GM18873 (cell line): ENCODE measurements around the gene SGIP1.
"Not testable (repeated sequence)": the region's sequence is repeated elsewhere in the genome, so short reads cannot be mapped to it uniquely, and the experiment has no call there.

Experiments
- ATAC-seq: cut with Tn5 transposase; IDR thresholded peaks from one replicate; pipeline ENCODE4 v1.9.1; 2021; ENCODE audit warnings: mild to moderate bottlenecking, moderate library complexity, moderate number of reproducible peaks; ENCODE audit not compliant: unreplicated experiment, low FRiP score

The SGIP1 gene

GRCh38 chr1:66752671-66753371 is 218.9 kb downstream of the SGIP1 start:
- no peak for ATAC-seq

DNA sequence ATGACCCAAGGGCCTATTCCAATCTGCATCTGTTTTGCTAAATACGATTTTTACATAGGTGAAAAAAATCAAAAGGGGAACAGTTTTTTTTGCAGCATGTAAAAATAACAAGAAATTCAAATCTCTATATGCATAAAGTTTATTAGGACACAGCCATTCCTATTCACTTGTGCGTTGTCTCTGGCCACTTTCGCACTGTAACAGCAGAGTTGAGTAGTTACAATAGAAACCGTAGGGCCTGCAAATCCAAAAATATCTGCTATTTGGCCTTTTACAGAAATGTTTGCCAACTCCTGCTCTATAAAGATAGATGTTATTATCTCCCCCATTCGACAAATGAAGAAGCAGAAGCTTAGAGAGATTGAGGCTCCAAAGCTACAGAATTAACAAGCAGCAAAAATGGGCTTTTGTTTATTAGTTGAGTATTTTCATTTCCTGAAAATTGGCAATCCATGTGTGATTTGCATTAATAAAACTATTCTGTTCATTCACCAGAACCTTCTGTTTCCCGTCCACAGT is 223.8 kb downstream of the SGIP1 start:
- ATAC-seq: no peak

GRCh38 chr1:66758241-66758755 is 224.3 kb downstream of the SGIP1 start:
- ATAC-seq: peak; percentile 100

DNA sequence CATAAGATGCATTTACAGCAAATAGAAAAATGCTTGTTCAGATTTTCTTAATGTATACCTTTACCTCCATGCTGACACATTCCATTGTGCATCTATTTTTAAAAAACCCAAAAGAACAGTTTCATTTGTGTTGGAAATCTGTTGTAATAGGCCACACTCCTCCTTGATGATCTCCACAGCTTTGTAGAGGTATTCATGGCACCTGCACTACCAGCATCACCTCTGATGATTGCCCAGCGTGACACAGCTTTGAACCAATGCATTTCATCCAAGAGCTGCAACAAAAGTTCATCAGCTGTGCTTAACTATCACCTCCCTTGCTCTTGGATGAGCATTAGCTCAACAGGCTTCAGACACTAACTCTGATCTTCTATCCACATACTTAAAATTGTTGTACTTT is 226.6 kb downstream of the SGIP1 start:
- no peak for ATAC-seq

GRCh38 chr1:66761221-66761620 is 227.3 kb downstream of the SGIP1 start:
- no peak for ATAC-seq

- no peak for ATAC-seq
Observed at GRCh38 chr1:66764994-66765578, 231.1 kb downstream of the SGIP1 start.

GRCh38 chr1:66767626-66768025 is 233.7 kb downstream of the SGIP1 start:
- ATAC-seq: no peak

DNA sequence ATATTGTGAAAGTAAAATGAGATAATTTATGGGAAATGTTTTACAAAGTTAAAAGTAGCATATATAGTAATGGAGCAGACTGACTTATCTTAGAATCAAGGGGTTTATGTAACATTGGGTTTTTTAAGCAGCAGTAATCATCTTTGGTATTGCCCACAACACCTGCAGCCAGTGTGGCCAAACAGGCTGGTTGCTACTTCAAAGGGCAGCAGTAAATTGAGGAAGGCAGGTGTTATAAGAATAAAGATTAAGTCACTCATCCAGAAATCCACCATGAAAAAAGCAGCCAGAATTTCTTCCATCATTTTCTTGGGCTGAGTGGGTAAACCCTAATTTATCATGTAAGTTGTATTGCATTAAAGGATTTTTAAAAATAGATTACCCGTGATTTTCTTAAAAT is 235.0 kb downstream of the SGIP1 start:
- no peak for ATAC-seq

DNA sequence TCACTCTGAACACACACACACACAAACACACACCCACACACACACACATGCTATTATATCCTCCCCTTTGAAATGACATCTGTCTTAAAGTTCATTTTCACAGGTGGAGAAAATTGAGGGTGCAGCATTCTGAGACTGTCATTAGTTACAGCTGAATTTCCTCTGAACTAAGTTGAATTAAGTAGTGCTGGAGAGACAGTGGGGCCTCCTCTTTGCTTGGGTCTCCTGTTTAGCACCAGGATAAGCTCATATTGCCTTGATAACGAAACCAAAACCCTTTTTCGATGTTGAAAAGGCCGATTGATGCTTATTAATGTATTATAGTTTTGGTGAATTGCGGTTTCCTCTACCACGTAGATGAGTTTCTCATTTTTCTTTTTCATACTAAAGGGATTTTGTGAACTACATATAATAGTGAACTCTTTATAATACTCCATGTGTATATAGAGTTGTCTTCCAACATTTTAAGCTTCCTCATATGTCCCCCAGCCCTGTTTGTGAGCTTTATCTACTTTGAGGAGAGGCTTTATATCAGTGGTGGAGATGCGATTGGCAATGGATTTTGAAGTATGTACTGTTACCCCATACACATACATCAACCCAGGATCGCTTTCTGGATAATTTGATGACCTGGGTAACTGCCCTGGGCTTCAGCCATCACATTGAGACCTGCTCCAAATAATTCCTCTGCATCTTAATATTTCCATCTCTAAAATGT is 235.7 kb downstream of the SGIP1 start:
- no peak for ATAC-seq

DNA sequence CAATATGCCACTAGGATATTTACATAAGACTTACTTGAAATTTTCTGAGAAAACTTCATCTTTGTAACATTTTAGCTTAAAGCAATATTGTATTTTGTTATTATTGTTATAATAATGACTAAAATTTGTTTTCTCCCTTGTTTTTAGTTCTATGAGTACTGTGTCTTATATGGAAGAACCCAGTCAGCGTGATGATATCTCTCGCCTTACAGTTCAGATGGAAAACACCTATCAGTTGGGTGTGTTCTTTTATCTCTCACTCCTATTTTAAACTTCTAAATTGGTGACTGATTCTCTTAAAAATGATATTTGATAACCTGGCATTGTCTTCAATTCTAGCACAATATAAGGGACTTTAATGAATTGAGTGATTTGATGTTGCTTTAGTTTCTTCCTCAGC is 236.3 kb downstream of the SGIP1 start:
- ATAC-seq: no peak

DNA sequence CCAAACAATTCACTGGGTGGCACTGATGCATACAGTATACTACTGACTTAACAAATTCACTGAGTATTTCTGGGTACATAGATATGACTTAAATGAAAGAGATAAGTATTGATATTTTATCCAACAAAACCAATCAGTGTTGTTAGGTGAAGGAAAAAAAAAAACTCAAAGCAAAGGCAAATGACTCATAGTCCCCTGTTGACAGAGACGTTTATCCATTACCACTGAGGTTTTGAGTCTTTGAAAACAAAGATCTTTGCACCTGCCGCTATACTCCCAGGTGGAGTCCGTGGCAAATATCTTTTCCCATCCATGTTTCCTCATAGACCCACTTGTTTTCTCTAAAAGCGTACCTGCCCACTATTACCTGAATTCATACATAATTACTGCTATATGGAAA is 236.7 kb downstream of the SGIP1 start:
- no peak for ATAC-seq

GRCh38 chr1:66773227-66773626 is 239.3 kb downstream of the SGIP1 start:
- ATAC-seq: no peak

GRCh38 chr1:66774438-66774837 is 240.5 kb downstream of the SGIP1 start:
- ATAC-seq: no peak

- ATAC-seq: no peak
Observed at GRCh38 chr1:66775646-66776045, 241.7 kb downstream of the SGIP1 start.

GRCh38 chr1:66777831-66778230 is 243.9 kb downstream of the SGIP1 start:
- no peak for ATAC-seq

GRCh38 chr1:66778266-66778665 is 244.3 kb downstream of the SGIP1 start:
- no peak for ATAC-seq

DNA sequence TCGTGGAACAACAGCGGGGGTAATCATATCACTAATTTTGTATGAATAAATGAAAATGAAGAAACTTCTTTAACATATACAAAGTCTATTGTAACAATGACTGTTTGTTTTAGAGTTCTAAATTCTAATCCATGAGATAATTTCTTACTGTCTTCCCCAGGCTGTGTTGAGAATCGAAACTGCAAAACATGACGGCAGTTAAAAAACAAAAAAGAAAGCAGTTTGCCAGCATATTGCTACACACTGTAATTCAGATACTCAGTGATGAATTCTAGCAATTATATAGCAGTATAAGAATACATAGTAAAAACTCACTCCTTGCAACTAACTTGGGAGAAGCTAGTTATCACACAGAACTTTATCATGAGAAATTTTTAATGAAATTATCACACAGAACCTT is 245.0 kb downstream of the SGIP1 start:
- no peak for ATAC-seq

DNA sequence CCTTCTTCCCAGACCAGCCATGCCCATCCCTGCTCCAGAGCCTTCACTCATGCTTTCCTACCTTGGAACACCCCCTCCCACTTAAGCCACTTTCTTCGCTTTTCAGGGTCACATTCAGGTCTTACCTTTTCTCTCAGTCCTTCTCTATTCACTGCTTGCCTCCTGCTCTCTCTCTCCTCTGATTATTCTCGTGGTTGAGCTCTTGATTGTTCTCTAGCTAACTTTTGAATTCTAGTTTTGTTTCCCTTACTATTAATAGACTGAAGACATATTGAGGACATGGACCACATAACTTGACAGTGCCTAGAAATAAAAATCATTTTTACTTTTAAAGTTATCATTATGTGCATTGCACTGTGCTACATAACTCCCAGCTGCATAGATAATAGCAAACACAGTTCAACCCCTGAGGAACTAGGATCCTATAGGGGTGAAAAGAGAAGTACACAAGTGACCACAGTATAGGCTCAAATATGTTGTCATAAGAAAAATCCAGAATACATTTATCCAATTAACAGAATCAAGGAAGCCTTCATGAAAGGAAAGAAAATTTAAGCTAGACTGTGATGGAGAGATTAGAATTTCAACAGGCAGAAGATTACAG is 245.6 kb downstream of the SGIP1 start:
- ATAC-seq: no peak

DNA sequence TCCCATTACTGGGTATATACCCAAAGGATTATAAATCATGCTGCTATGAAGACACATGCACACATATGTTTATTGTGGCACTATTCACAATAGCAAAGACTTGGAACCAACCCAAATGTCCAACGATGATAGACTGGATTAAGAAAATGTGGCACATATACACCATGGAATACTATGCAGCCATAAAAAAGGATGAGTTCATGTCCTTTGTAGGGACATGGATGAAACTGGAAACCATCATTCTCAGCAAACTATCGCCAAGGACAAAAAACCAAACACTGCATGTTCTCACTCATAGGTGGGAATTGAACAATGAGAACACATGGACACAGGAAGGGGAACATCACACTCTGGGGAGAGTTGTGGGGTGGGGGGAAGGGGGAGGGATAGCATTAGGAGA is 251.8 kb downstream of the SGIP1 start:
- not testable (repeated sequence) for ATAC-seq

DNA sequence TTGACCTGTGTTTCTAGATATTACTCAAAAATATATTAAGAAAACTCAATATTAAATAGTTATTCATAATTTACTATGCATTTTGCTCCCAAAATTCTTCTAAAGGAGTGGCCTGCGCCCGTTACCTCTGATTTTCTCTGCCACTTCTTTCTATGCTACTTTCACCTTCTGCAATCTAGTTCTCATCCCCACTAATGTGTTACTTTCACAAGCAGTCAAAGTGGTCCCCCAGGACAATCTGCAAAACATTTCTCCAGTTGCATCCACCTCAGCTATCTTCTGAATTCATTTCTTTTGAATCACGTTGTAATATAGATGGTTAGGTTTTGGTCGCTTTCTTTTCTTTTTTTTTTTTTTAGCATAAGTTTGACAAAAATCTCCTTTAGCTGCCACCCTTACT is 253.7 kb downstream of the SGIP1 start:
- no peak for ATAC-seq
